ENCODE results near the gene CDADC1. TPM values are rescaled to one million over a fixed set of nuclear protein-coding genes. Genes with fewer than 3 reads are reported as not detected.

CDADC1 gene
- total RNA-seq, 5 donors from 2014 or later (not counting 1 experiment from before 2014, with no cell fraction given): 8.6 to 16.1 (median 12.5) TPM

DNA sequence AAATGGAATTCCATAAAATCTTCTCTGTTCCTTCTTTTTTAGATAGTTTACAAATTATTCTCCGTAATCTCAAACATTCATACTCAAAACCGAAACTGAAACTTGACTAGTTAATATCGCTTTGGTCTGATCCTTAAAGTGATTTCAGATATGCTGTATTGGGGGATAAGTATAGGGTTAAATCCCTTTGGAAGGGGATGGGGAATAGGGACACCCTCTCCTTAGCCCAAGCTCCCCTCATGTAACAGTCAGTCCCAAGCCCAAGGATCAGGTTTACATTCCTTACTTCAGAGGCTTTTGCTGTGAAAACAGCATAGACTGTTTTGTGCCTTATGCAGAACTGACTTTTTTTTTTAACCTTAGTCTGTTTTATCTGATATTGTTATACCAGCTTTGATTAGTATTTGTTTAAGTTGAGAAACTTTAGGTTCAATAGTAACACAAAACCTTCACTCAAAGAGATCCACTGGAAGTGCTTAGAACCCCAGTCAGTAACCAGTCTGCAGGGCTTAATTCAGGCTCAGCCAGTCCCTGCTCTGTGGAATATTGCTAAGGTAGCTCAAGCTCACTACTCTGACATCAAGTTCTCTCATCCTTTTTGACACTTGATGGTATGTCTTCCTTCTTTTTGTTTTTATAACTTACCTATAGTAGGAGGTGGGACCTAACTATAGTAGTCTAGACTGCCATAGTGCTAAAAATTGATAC is 10.5 kb downstream of the CDADC1 start:
- peak overlapping the region; percentile 70 for H3K27ac ChIP-seq (ENCODE audit: low read length)
- ATAC-seq (replicated peaks in 1 of 4) (peak in 3 of 4 experiments; percentile 46 to 66 (median 58)), DNase-seq (peak in 2 of 35 experiments; percentile 17 to 48)
- no peaks in the 10 kb centered on the region for H3K27me3 Mint-ChIP-seq
- H3K27ac Mint-ChIP-seq: peak overlapping the region; percentile 87 to 88
- ChIA-PET CTCF (interaction anchor here in 1 of 2 donors (0.6 to 2.1 kb wide), 4 partner anchors 10 to 592 kb away, joined by 3 to 12 read pairs (median 3); partner anchors contain the start of gene CDADC1), POLR2A (interaction anchor here (0.5 to 1.7 kb wide), 6 partner anchors 10 to 1221 kb away, joined by 3 to 12 read pairs (median 4); partner anchors contain the start of gene CDADC1 (in 2 of the 2))
- H3K9me3 ChIP-seq: no peaks in the 10 kb centered on the region
- no CpG with 5 or more reads among the region's 3 CpGs for WGBS (ENCODE audit: insufficient coverage)
- no peaks in the 10 kb centered on the region for H3K27me3 ChIP-seq (replicated peaks in 1 of 2; ENCODE audit: control insufficient read depth in 2 of 2, extremely low read depth in 1 of 2, insufficient read depth in 2 of 2, low read length in 1 of 2)
- peaks cover 43% of the 10 kb centered on the region for H3K36me3 Mint-ChIP-seq
- peak overlapping the region; percentile 78 to 87 (median 78) for H3K4me3 Mint-ChIP-seq
- H3K4me1 ChIP-seq (ENCODE audit: control insufficient read depth in 1 of 2, extremely low read depth in 1 of 2, insufficient read depth in 2 of 2, low read length in 2 of 2): peaks cover 0 to 11% of the 10 kb centered on the region in 2 experiments
- H3K4me3 ChIP-seq (ENCODE audit: control insufficient read depth in 1 of 2, extremely low read depth in 1 of 2, low read length in 1 of 2): peak overlapping the region; percentile 39 to 53
- H3K9me3 Mint-ChIP-seq: no peaks in the 10 kb centered on the region
- peaks cover 0 to 40% of the 10 kb centered on the region in 2 donors for H3K36me3 ChIP-seq (ENCODE audit: control insufficient read depth in 2 of 2, extremely low read depth in 1 of 2, insufficient read depth in 1 of 2, low read length in 1 of 2)
- H3K4me1 Mint-ChIP-seq: peaks cover 31 to 45% (median 44%) of the 10 kb centered on the region in 3 donors

DNA sequence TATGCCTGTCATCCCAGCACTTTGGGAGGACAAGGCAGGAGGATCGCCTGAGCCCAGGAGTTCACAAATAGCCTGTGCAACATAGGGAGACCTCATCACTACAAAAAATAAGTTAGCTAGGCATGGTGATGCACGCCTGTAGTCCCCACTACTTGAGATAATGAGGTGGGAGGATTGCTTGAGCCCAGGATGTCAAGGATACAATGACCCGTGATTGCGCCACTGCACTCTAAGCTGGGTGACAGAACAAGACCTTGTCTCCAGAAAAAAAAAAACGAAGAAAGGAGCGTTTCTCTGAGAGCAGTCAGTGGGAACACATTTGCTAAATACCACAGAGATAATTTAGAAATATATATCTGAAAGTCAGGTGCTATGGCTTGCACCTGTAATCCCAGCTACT is 11.9 kb downstream of the CDADC1 start:
- ATAC-seq (replicated peaks in 1 of 4): no peak
- ChIA-PET CTCF (no interaction called here), POLR2A (no interaction called here)
- Mint-ChIP-seq H3K36me3 (peaks cover 45% of the 10 kb centered on the region), H3K27ac (no peak overlapping the region), H3K4me1 (peaks cover 17 to 34% (median 31%) of the 10 kb centered on the region in 3 donors), H3K4me3 (no peak overlapping the region), H3K9me3 (no peaks in the 10 kb centered on the region), H3K27me3 (no peaks in the 10 kb centered on the region)
- no peak for DNase-seq
- Histone ChIP-seq H3K27me3 (replicated peaks in 1 of 2; ENCODE audit: control insufficient read depth in 2 of 2, extremely low read depth in 1 of 2, insufficient read depth in 2 of 2, low read length in 1 of 2) (no peaks in the 10 kb centered on the region), H3K36me3 (ENCODE audit: control insufficient read depth in 2 of 2, extremely low read depth in 1 of 2, insufficient read depth in 1 of 2, low read length in 1 of 2) (peaks cover 0 to 40% of the 10 kb centered on the region in 2 donors), H3K4me1 (ENCODE audit: control insufficient read depth in 1 of 2, extremely low read depth in 1 of 2, insufficient read depth in 2 of 2, low read length in 2 of 2) (peaks cover 0 to 5% of the 10 kb centered on the region in 2 experiments), H3K4me3 (ENCODE audit: control insufficient read depth in 1 of 2, extremely low read depth in 1 of 2, low read length in 1 of 2) (no peak overlapping the region), H3K9me3 (no peaks in the 10 kb centered on the region), H3K27ac (ENCODE audit: low read length) (no peak overlapping the region)
- no CpG with 5 or more reads among the region's 6 CpGs for WGBS (ENCODE audit: insufficient coverage)

DNA sequence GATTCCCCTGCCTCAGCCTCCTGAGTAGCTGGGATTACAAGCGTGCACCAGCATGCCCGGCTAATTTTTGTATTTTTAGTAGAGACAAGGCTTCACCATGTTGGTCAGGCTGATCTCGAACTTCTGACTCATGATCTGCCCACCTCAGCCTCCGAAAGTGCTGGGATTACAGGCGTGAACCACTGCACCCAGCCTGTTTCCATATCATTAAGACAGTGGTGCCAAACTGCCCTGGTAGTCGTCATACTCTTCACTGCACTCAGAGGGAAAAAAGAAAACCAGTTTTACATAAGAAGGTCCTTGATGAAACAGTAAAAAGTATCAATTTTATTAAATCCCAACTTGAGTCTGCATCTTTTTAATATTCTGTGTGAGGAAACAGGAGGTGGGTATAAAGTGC is 14.9 kb downstream of the CDADC1 start:
- Histone ChIP-seq H3K4me3 (ENCODE audit: control insufficient read depth in 1 of 2, extremely low read depth in 1 of 2, low read length in 1 of 2) (no peak overlapping the region), H3K4me1 (ENCODE audit: control insufficient read depth in 1 of 2, extremely low read depth in 1 of 2, insufficient read depth in 2 of 2, low read length in 2 of 2) (peaks cover 0 to under 1% of the 10 kb centered on the region in 2 experiments), H3K27me3 (replicated peaks in 1 of 2; ENCODE audit: control insufficient read depth in 2 of 2, extremely low read depth in 1 of 2, insufficient read depth in 2 of 2, low read length in 1 of 2) (no peaks in the 10 kb centered on the region), H3K27ac (ENCODE audit: low read length) (no peak overlapping the region), H3K9me3 (no peaks in the 10 kb centered on the region), H3K36me3 (ENCODE audit: control insufficient read depth in 2 of 2, extremely low read depth in 1 of 2, insufficient read depth in 1 of 2, low read length in 1 of 2) (peaks cover 0 to 28% of the 10 kb centered on the region in 2 donors)
- DNase-seq (no peak), ATAC-seq (replicated peaks in 1 of 4) (no peak)
- Mint-ChIP-seq H3K27ac (no peak overlapping the region), H3K4me1 (peaks cover 9 to 11% (median 10%) of the 10 kb centered on the region in 3 donors), H3K4me3 (no peak overlapping the region), H3K36me3 (peaks cover 37% of the 10 kb centered on the region), H3K9me3 (no peaks in the 10 kb centered on the region), H3K27me3 (no peaks in the 10 kb centered on the region)
- 59% methylated on average over 4 of the region's 6 CpGs for WGBS (ENCODE audit: insufficient coverage)
- ChIA-PET POLR2A (no interaction called here), CTCF (no interaction called here)

DNA sequence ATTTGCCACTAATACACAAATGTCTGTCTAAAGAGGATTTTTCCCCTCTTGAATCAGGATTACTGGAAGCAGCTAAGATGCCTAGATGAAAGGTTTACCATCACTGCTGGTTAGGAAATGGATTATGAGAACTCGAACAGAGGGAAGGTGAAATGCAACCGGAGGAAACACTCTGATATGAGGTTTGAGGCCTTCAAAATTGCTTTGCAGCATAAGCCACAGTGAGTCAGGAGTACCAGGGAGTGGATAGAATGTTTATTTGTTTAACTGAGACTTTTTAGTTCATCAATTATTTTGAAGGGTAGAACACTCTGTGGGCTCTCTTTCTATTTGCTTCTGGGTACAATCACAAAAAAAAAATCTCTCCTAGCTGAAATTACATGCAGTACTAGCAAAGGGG is 18.1 kb downstream of the CDADC1 start:
- ChIA-PET CTCF (interaction anchor here in 1 of 2 donors (0.5 kb wide), 2 partner anchors 20 to 1170 kb away, joined by 3 read pairs; no protein-coding TSS in a partner anchor), POLR2A (no interaction called here)
- Mint-ChIP-seq H3K4me1 (no peaks in the 10 kb centered on the region), H3K4me3 (no peak overlapping the region), H3K27ac (no peak overlapping the region), H3K36me3 (peaks cover 33% of the 10 kb centered on the region), H3K9me3 (no peaks in the 10 kb centered on the region), H3K27me3 (no peaks in the 10 kb centered on the region)
- peaks cover 0 to 16% of the 10 kb centered on the region in 2 donors for H3K36me3 ChIP-seq (ENCODE audit: control insufficient read depth in 2 of 2, extremely low read depth in 1 of 2, insufficient read depth in 1 of 2, low read length in 1 of 2)
- DNase-seq: no peak
- H3K4me3 ChIP-seq (ENCODE audit: control insufficient read depth in 1 of 2, extremely low read depth in 1 of 2, low read length in 1 of 2): no peak overlapping the region
- no peaks in the 10 kb centered on the region for H3K27me3 ChIP-seq (replicated peaks in 1 of 2; ENCODE audit: control insufficient read depth in 2 of 2, extremely low read depth in 1 of 2, insufficient read depth in 2 of 2, low read length in 1 of 2)
- no peak for ATAC-seq (replicated peaks in 1 of 4)
- H3K4me1 ChIP-seq (ENCODE audit: control insufficient read depth in 1 of 2, extremely low read depth in 1 of 2, insufficient read depth in 2 of 2, low read length in 2 of 2): no peaks in the 10 kb centered on the region
- WGBS (ENCODE audit: insufficient coverage): 79% methylated on average over 2 of the region's 2 CpGs
- H3K27ac ChIP-seq (ENCODE audit: low read length): no peak overlapping the region
- H3K9me3 ChIP-seq: no peaks in the 10 kb centered on the region

DNA sequence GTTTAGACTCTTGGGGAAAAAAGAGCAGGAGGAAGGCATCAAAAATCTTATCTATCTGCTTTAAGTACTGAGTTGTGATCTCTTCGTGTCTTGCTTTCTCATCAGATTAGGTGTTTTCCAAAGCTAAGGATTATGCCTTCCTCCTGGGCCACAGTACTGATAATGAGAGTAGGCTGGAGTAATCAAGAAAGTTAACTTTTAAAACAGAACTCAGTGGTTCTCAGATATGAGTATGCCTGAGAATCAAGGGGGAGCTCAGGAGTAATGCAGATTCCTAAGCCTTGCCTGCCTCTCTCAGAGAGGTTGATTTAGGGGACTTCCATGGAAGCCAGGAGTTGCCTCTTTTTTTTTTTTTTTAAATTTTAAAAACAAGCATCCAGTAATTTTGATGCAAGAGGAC is 23.5 kb downstream of the CDADC1 start:
- H3K27ac ChIP-seq (ENCODE audit: low read length): no peak overlapping the region
- Mint-ChIP-seq H3K27ac (no peak overlapping the region), H3K4me3 (no peak overlapping the region), H3K4me1 (no peaks in the 10 kb centered on the region), H3K36me3 (peaks cover 24% of the 10 kb centered on the region), H3K9me3 (no peaks in the 10 kb centered on the region), H3K27me3 (no peaks in the 10 kb centered on the region)
- H3K4me1 ChIP-seq (ENCODE audit: control insufficient read depth in 1 of 2, extremely low read depth in 1 of 2, insufficient read depth in 2 of 2, low read length in 2 of 2): no peaks in the 10 kb centered on the region
- H3K4me3 ChIP-seq (ENCODE audit: control insufficient read depth in 1 of 2, extremely low read depth in 1 of 2, low read length in 1 of 2): no peak overlapping the region
- WGBS (ENCODE audit: insufficient coverage): 0% methylated on average over 1 of the region's 1 CpG
- POLR2A ChIA-PET: interaction anchor here in 1 of 2 donors (0.6 kb wide), 1 partner anchor 14 kb away, joined by 4 read pairs; no protein-coding TSS in a partner anchor
- H3K9me3 ChIP-seq: no peaks in the 10 kb centered on the region
- peaks cover 0 to 4% of the 10 kb centered on the region in 2 donors for H3K36me3 ChIP-seq (ENCODE audit: control insufficient read depth in 2 of 2, extremely low read depth in 1 of 2, insufficient read depth in 1 of 2, low read length in 1 of 2)
- CTCF ChIA-PET: interaction anchor here in 1 of 2 donors (0.6 to 0.7 kb wide), 2 partner anchors 20 to 1298 kb away, joined by 3 read pairs; no protein-coding TSS in a partner anchor
- no peaks in the 10 kb centered on the region for H3K27me3 ChIP-seq (replicated peaks in 1 of 2; ENCODE audit: control insufficient read depth in 2 of 2, extremely low read depth in 1 of 2, insufficient read depth in 2 of 2, low read length in 1 of 2)
- ATAC-seq (replicated peaks in 1 of 4): no peak
- no peak for DNase-seq

DNA sequence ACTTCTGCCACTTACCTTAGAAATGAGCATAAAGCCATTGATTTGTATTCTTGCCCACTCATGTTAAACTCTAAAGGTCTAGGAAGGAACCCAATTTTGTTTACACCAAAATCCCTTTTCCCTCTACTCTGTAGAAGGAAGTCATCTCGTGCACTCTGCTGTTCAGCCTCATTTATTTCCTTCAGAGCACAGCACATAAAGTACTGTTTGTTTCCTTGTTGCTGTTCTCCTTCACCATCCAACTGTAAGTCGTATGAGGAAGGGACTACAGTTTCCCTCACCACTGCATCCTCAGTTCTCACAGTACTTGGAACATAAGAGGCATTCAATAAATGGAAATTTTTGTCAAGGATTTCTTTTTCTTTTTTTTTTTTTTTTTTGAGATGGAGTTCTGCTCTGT is 24.6 kb downstream of the CDADC1 start:
- Mint-ChIP-seq H3K9me3 (no peaks in the 10 kb centered on the region), H3K27me3 (no peaks in the 10 kb centered on the region), H3K4me1 (no peaks in the 10 kb centered on the region), H3K36me3 (peaks cover 22% of the 10 kb centered on the region), H3K27ac (no peak overlapping the region), H3K4me3 (no peak overlapping the region)
- Histone ChIP-seq H3K36me3 (ENCODE audit: control insufficient read depth in 2 of 2, extremely low read depth in 1 of 2, insufficient read depth in 1 of 2, low read length in 1 of 2) (peaks cover 0 to 2% of the 10 kb centered on the region in 2 donors), H3K27me3 (replicated peaks in 1 of 2; ENCODE audit: control insufficient read depth in 2 of 2, extremely low read depth in 1 of 2, insufficient read depth in 2 of 2, low read length in 1 of 2) (no peaks in the 10 kb centered on the region), H3K4me1 (ENCODE audit: control insufficient read depth in 1 of 2, extremely low read depth in 1 of 2, insufficient read depth in 2 of 2, low read length in 2 of 2) (no peaks in the 10 kb centered on the region), H3K9me3 (no peaks in the 10 kb centered on the region), H3K4me3 (ENCODE audit: control insufficient read depth in 1 of 2, extremely low read depth in 1 of 2, low read length in 1 of 2) (no peak overlapping the region), H3K27ac (ENCODE audit: low read length) (no peak overlapping the region)
- WGBS (ENCODE audit: insufficient coverage): no CpG with 5 or more reads among the region's 2 CpGs
- POLR2A ChIA-PET: no interaction called here
- DNase-seq (no peak), ATAC-seq (replicated peaks in 1 of 4) (no peak)
- CTCF ChIA-PET: no interaction called here
